ENCODE data around the gene ANAPC2. TPM values are rescaled to one million over a fixed set of nuclear protein-coding genes. Genes with fewer than 3 reads are reported as not detected.

The ANAPC2 gene
- total RNA-seq, 2 donors from 2014 or later, result 32.5 to 64.5 TPM

DNA sequence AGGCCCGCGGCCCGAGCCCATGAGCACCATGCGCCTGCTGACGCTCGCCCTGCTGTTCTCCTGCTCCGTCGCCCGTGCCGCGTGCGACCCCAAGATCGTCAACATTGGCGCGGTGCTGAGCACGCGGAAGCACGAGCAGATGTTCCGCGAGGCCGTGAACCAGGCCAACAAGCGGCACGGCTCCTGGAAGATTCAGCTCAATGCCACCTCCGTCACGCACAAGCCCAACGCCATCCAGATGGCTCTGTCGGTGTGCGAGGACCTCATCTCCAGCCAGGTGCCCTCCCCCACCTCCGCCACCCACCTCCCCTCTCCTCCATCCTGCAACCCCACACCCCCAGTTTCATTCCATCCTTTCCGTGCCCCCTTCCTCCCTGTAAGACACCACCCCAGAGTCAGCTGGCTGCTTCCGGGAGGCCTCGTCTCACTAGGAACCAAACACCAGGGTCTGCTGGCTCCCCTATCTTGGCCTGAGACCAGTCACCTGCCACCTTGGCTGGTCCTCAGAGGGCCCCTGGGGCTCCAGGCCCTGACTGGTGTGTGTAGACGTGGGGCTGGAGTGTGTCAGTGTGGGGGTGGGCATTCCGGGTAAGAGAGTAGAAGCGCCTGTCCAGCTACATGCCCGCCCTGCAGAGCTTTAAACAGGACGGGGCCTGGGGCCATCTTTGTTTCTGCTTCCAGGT lies 48.8 kb downstream of the ANAPC2 start:
- 24% methylated on average over 33 of the region's 37 CpGs for WGBS
- H3K27ac ChIP-seq, result no peak overlapping the region
- H3K27me3 ChIP-seq (replicated peaks; ENCODE audit: insufficient read depth), result peaks cover 35% of the 10 kb centered on the region
- no peak overlapping the region for H3K4me3 ChIP-seq
- H3K36me3 ChIP-seq, result no peaks in the 10 kb centered on the region
- H3K9me3 ChIP-seq, result no peaks in the 10 kb centered on the region
- TF ChIP-seq POLR2AphosphoS5 (IDR thresholded peaks at IDR 0.05) (no peak), POLR2A (IDR thresholded peaks at IDR 0.05) (no peak)
- TF ChIP-seq, protein P1, sequence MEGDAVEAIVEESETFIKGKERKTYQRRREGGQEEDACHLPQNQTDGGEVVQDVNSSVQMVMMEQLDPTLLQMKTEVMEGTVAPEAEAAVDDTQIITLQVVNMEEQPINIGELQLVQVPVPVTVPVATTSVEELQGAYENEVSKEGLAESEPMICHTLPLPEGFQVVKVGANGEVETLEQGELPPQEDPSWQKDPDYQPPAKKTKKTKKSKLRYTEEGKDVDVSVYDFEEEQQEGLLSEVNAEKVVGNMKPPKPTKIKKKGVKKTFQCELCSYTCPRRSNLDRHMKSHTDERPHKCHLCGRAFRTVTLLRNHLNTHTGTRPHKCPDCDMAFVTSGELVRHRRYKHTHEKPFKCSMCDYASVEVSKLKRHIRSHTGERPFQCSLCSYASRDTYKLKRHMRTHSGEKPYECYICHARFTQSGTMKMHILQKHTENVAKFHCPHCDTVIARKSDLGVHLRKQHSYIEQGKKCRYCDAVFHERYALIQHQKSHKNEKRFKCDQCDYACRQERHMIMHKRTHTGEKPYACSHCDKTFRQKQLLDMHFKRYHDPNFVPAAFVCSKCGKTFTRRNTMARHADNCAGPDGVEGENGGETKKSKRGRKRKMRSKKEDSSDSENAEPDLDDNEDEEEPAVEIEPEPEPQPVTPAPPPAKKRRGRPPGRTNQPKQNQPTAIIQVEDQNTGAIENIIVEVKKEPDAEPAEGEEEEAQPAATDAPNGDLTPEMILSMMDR (IDR thresholded peaks at IDR 0.05), result no peak
- intact Hi-C loops (cut with DNase I), result no loop called here
- no peak for DNase-seq (ENCODE audit: low spot score)
- H3K4me1 ChIP-seq (replicated peaks), result no peaks in the 10 kb centered on the region

DNA sequence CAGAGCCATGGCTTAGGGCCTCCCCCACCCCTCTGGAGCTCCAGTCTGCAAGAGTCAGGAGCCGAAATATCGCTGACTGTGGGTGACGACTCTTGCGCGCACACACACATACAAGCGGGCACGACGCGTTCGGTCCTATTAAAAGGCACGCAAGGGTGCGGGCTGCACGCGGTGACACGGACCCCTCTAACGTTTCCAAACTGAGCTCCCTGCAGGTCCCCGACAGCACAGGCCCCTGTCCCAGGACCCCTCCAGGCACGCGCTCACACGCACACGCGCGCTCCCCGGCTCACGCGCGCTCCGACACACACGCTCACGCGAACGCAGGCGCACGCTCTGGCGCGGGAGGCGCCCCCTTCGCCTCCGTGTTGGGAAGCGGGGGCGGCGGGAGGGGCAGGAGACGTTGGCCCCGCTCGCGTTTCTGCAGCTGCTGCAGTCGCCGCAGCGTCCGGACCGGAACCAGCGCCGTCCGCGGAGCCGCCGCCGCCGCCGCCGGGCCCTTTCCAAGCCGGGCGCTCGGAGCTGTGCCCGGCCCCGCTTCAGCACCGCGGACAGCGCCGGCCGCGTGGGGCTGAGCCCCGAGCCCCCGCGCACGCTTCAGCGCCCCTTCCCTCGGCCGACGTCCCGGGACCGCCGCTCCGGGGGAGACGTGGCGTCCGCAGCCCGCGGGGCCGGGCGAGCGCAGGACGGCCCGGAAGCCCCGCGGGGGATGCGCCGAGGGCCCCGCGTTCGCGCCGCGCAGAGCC lies 49.5 kb downstream of the ANAPC2 start, which contains the start of gene GRIN1:
GRIN1 (plus strand) TSS at position 433 of the 746 bp plus-strand sequence. CDS start 333 bp downstream, outside the sequence.
- Histone ChIP-seq H3K9me3 (no peaks in the 10 kb centered on the region), H3K36me3 (no peaks in the 10 kb centered on the region), H3K27me3 (replicated peaks; ENCODE audit: insufficient read depth) (peaks cover 35% of the 10 kb centered on the region), H3K4me1 (replicated peaks) (no peaks in the 10 kb centered on the region), H3K27ac (no peak within 1 kb of the TSS), H3K4me3 (no peak within 1 kb of the TSS)
- no peak for DNase-seq (ENCODE audit: low spot score)
- intact Hi-C loops (cut with DNase I), result no loop called here
- TF ChIP-seq POLR2AphosphoS5 (IDR thresholded peaks at IDR 0.05) (no peak), POLR2A (IDR thresholded peaks at IDR 0.05) (no peak)
- TF ChIP-seq, protein P1 (IDR thresholded peaks at IDR 0.05), result no peak
- WGBS, result 7% methylated on average over 66 of the region's 104 CpGs

DNA sequence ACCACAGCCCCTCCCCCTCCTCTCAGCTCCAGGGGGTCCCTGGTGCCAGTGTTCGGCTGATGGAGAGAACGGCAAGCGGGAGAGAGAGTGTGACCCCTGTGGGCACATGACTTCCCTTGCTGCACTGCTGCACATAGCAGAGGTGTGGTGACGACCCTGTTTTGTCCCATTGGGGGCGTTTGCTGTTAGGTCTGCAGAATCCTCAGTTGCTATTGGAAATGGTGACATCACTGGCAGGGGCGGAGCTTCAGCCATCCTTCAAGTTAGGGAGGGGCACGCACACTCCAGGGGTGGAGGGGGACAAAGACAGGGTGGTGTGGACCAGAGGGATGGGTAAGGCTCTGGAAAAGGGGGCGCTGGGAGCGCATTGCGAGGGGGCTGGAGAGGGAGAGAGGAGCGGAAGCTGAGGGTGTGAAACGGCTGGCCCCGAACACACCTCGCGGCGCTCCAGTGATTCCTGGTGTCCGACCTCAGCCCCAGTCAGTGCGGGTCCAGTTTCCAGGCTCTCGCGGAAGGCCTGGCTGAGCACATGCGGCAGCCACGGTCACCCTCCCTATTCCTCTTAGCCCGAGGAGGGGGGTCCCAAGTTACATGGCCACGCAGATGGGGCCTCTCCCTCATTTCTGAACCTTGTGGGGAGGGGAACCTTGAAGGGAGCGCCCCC lies 50.2 kb downstream of the ANAPC2 start:
- H3K4me3 ChIP-seq, result no peak overlapping the region
- intact Hi-C loops (cut with DNase I), result no loop called here
- TF ChIP-seq POLR2A (IDR thresholded peaks at IDR 0.05) (no peak), POLR2AphosphoS5 (IDR thresholded peaks at IDR 0.05) (no peak)
- TF ChIP-seq, protein P1 (IDR thresholded peaks at IDR 0.05), result no peak
- no peaks in the 10 kb centered on the region for H3K36me3 ChIP-seq
- 7% methylated on average over 25 of the region's 25 CpGs for WGBS
- H3K9me3 ChIP-seq, result no peaks in the 10 kb centered on the region
- H3K27ac ChIP-seq, result no peak overlapping the region
- DNase-seq (ENCODE audit: low spot score), result no peak
- peaks cover 31% of the 10 kb centered on the region for H3K27me3 ChIP-seq (replicated peaks; ENCODE audit: insufficient read depth)
- no peaks in the 10 kb centered on the region for H3K4me1 ChIP-seq (replicated peaks)

DNA sequence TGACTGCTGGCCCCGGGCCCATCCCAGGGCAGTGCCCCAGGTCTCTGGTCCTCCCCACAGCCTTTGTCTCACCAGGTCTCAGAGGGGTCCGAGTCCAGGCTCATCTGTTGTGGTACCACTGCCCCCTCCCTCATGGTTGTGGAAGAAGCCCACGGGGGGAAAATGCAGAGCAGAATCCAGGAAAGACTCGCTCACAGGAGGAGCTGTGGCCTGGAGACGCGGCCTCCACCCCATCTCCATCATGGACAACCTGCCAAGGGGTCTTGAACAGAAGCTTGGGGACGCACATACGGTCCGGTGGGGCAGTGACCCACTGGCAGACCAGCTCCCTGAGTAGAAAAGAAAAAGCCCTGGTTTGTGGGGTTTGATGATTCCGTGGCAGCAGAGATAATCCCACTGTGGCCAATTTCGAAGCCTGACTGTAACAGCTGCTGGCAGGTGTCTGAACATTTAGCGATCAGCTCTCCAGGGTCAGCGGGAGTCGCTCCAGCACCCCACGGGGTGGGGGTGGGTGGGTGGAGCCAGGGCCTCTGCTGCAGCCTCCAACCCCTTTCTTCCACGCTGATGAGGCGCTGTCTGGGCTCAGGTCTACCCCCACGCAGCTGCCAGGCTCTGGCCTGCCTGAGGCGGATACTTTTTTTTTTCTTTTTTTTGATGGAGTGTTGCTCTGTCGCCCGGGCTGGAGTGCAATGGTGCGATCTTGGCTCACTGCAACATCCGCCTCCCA lies 51.3 kb downstream of the ANAPC2 start:
- intact Hi-C loops (cut with DNase I), result no loop called here
- no peak for DNase-seq (ENCODE audit: low spot score)
- 72% methylated on average over 23 of the region's 23 CpGs for WGBS
- Histone ChIP-seq H3K27ac (no peak overlapping the region), H3K27me3 (replicated peaks; ENCODE audit: insufficient read depth) (peaks cover 26% of the 10 kb centered on the region), H3K4me1 (replicated peaks) (no peaks in the 10 kb centered on the region), H3K4me3 (no peak overlapping the region), H3K9me3 (no peaks in the 10 kb centered on the region), H3K36me3 (no peaks in the 10 kb centered on the region)
- TF ChIP-seq, protein P1 (IDR thresholded peaks at IDR 0.05), result no peak
- TF ChIP-seq POLR2AphosphoS5 (IDR thresholded peaks at IDR 0.05) (no peak), POLR2A (IDR thresholded peaks at IDR 0.05) (no peak)

All from prostate gland (tissue), 2 donors.